Esophagus muscularis mucosa (tissue), 4 donors: Measurements from ENCODE around the gene COL16A1. TPM values are rescaled to one million over a fixed set of nuclear protein-coding genes. Genes with fewer than 3 reads are reported as not detected.

Source experiments
- DNase-seq: peaks from one replicate; pipeline ENCODE4 v3.0.0-alpha.2; 2017; ENCODE audit errors: extremely low spot score
- H3K27ac ChIP-seq, 4 donors: fragments of 200-600 bp; sonication (generic); replicated peaks in 1 of 4; 1 replicate in 3 of 4; 2 replicates in 1 of 4; pipeline ENCODE4 v1.5.1; 2016 to 2019; ENCODE audit warnings: mild to moderate bottlenecking in 1 of 4
- H3K27me3 ChIP-seq, 4 donors: fragments of 200-600 bp; sonication (generic); one replicate each; pipeline versions ENCODE4 v1.5.1 to v1.6.0; 2016 to 2019
- H3K36me3 ChIP-seq, 4 donors: fragments of 200-600 bp; sonication (generic); one replicate each; pipeline ENCODE4 v1.5.1; 2016 to 2019
- H3K4me1 ChIP-seq, 4 donors: fragments of 200-600 bp; sonication (generic); one replicate each; pipeline ENCODE4 v1.5.1; 2016 to 2019
- H3K4me3 ChIP-seq, 4 donors: fragments of 200-600 bp; sonication (generic); 1 replicate in 2 of 4; 2 replicates in 2 of 4; pipeline ENCODE4 v1.5.1; 2016 to 2019; ENCODE audit warnings: mild to moderate bottlenecking in 4 of 4, moderate library complexity in 1 of 4
- H3K9me3 ChIP-seq, 4 donors: fragments of 200-600 bp; sonication (generic); 1 replicate in 3 of 4; 2 replicates in 1 of 4; pipeline ENCODE4 v1.5.1; 2016 to 2019
- CTCF ChIP-seq, 3 experiments: fragments of 200-600 bp in 2 of 3; fragments of 450-650 bp in 1 of 3; sonication (generic) in 2 of 3; IDR thresholded peaks; one replicate each; pipeline ENCODE4 v1.5.1; 2017 to 2019; ENCODE audit warnings: antibody characterized with exemption in 3 of 3, mild to moderate bottlenecking in 2 of 3, moderate library complexity in 1 of 3
- EP300 ChIP-seq: sonication (generic); formaldehyde crosslinking; IDR thresholded peaks from one replicate; pipeline ENCODE4 v1.6.1; 2017; ENCODE audit warnings: antibody characterized with exemption
- POLR2A ChIP-seq: fragments of 450-650 bp; IDR thresholded peaks from one replicate; pipeline ENCODE4 v1.6.1; 2017; ENCODE audit warnings: antibody characterized with exemption, moderate library complexity, mild to moderate bottlenecking, low read depth
- POLR2AphosphoS5 ChIP-seq, 2 donors: sonication (generic); formaldehyde crosslinking; IDR thresholded peaks; one replicate each; pipeline ENCODE4 v1.6.1; 2017; ENCODE audit warnings: antibody characterized with exemption in 2 of 2
- WGBS: methylation state at CpG from one replicate; pipeline ENCODE4 v1.1.5; 2018; 5-methylcytosine and 5-hydroxymethylcytosine counted together
- intact Hi-C: fragments of 100-400 bp; cut with DNase I; formaldehyde crosslinking; loops from one replicate; pipeline ENCODE4 v1.15.1; 2023
- total RNA-seq, 4 donors: library from RNA; depleted of rRNA; stranded (reverse); fragments of >200 nt; gene quantifications; one replicate each; pipeline versions ENCODE4 v1.1.0 to v1.2.1, GENCODE V29; 2016

The COL16A1 gene
- total RNA-seq, 4 donors from 2014 or later, result 35.1 to 62.7 (median 47.6) TPM

GRCh38 chr1:31643976-31644559, 59.7 kb downstream of the COL16A1 start:
- WGBS, result 7% methylated on average over 18 of the region's 18 CpGs
- no peaks in the 10 kb centered on the region for H3K9me3 ChIP-seq
- peak overlapping the region; percentile 70 to 93 (median 82) for H3K4me3 ChIP-seq
- DNase-seq, result no peak
- peaks cover 56 to 66% (median 61%) of the 10 kb centered on the region in 4 donors for H3K4me1 ChIP-seq
- no peaks in the 10 kb centered on the region for H3K27me3 ChIP-seq
- peak overlapping the region; percentile 92 to 99 (median 96) for H3K27ac ChIP-seq
- no peak for TF ChIP-seq EP300
- TF ChIP-seq POLR2AphosphoS5 (IDR thresholded peaks at IDR 0.05), result no peak
- TF ChIP-seq POLR2A, result no peak
- no peak for TF ChIP-seq CTCF (IDR thresholded peaks at IDR 0.05)
- intact Hi-C loops, result no loop called here
- no peaks in the 10 kb centered on the region for H3K36me3 ChIP-seq

GRCh38 chr1:31642897-31643296, 60.9 kb downstream of the COL16A1 start:
- no peaks in the 10 kb centered on the region for H3K27me3 ChIP-seq
- H3K9me3 ChIP-seq, result no peaks in the 10 kb centered on the region
- intact Hi-C loops, result no loop called here
- H3K27ac ChIP-seq, result no peak overlapping the region
- peaks cover 60 to 75% (median 70%) of the 10 kb centered on the region in 4 donors for H3K4me1 ChIP-seq
- no peak overlapping the region for H3K4me3 ChIP-seq
- TF ChIP-seq CTCF (IDR thresholded peaks at IDR 0.05) (no peak), POLR2AphosphoS5 (IDR thresholded peaks at IDR 0.05) (no peak), EP300 (no peak)
- 89% methylated on average over 3 of the region's 3 CpGs for WGBS
- no peaks in the 10 kb centered on the region for H3K36me3 ChIP-seq
- DNase-seq, result no peak

- DNase-seq, result no peak
- TF ChIP-seq EP300 (no peak), POLR2A (no peak), POLR2AphosphoS5 (IDR thresholded peaks at IDR 0.05) (no peak), CTCF (IDR thresholded peaks at IDR 0.05) (no peak)
- Histone ChIP-seq H3K9me3 (no peaks in the 10 kb centered on the region), H3K4me3 (no peak overlapping the region), H3K27me3 (no peaks in the 10 kb centered on the region), H3K4me1 (peaks cover 61 to 79% (median 68%) of the 10 kb centered on the region in 4 donors), H3K36me3 (no peaks in the 10 kb centered on the region), H3K27ac (no peak overlapping the region)
- intact Hi-C loops, result no loop called here
- WGBS, result 81% methylated on average over 4 of the region's 4 CpGs
Observed at GRCh38 chr1:31642366-31642765, 61.5 kb downstream of the COL16A1 start.

- no peak overlapping the region for H3K27ac ChIP-seq
- peaks cover 66 to 86% (median 74%) of the 10 kb centered on the region in 4 donors for H3K4me1 ChIP-seq
- WGBS, result 75% methylated on average over 4 of the region's 4 CpGs
- no peak for DNase-seq
- intact Hi-C loops, result no loop called here
- no peaks in the 10 kb centered on the region for H3K9me3 ChIP-seq
- H3K27me3 ChIP-seq, result no peaks in the 10 kb centered on the region
- H3K36me3 ChIP-seq, result no peaks in the 10 kb centered on the region
- H3K4me3 ChIP-seq, result no peak overlapping the region
- TF ChIP-seq CTCF (IDR thresholded peaks at IDR 0.05), result no peak
- TF ChIP-seq EP300, result no peak
- TF ChIP-seq POLR2AphosphoS5 (IDR thresholded peaks at IDR 0.05), result no peak
- TF ChIP-seq POLR2A, result no peak
Observed at GRCh38 chr1:31640964-31641363, 62.9 kb downstream of the COL16A1 start.

- no peak overlapping the region for H3K4me3 ChIP-seq
- no peak for DNase-seq
- no peaks in the 10 kb centered on the region for H3K9me3 ChIP-seq
- intact Hi-C loops, result no loop called here
- TF ChIP-seq POLR2AphosphoS5 (IDR thresholded peaks at IDR 0.05), result no peak
- no peak for TF ChIP-seq EP300
- no peak for TF ChIP-seq POLR2A
- TF ChIP-seq CTCF (IDR thresholded peaks at IDR 0.05), result no peak
- H3K27ac ChIP-seq, result no peak overlapping the region
- H3K36me3 ChIP-seq, result peaks cover 0 to 5% (median 3%) of the 10 kb centered on the region in 4 donors
- peaks cover 58 to 79% (median 69%) of the 10 kb centered on the region in 4 donors for H3K4me1 ChIP-seq
- H3K27me3 ChIP-seq, result no peaks in the 10 kb centered on the region
Observed at GRCh38 chr1:31640179-31640578, 63.6 kb downstream of the COL16A1 start.
